HepG2 (cell line): ENCODE results near the gene ZBTB48. TPM values are rescaled to one million over a fixed set of nuclear protein-coding genes. Genes with fewer than 3 reads are reported as not detected.

Experiments used
- ATAC-seq: fragments of 200-7000 bp; cut with Tn5 transposase; 3 replicates; pipeline ENCODE4 v1.9.1; 2020; ENCODE audit warnings: mild to moderate bottlenecking, moderate library complexity
- BruUV-seq: library from RNA; stranded (reverse); fragments of 400-500 nt; replicated peaks from 2 replicates; lab custom pipeline; 2021; lab: Mats Ljungman, UMichigan
- CTCF ChIA-PET: fragments of 300-600 bp; formaldehyde crosslinking; extraction: SDS; loops from one replicate; lab custom pipeline; 2021; ENCODE audit warnings: low total read pairs, inconsistent platforms, low intra/inter-chr PET ratio; lab: Yijun Ruan, JAX
- POLR2A ChIA-PET: fragments of 350-600 bp; sonication (Branson Sonifier 250); formaldehyde crosslinking; loops from one replicate; lab custom pipeline; 2020; ENCODE audit warnings: antibody characterized with exemption, inconsistent platforms; lab: Yijun Ruan, JAX
- DNase-seq: peaks from one replicate; pipeline ENCODE4 v3.0.0-alpha.2; 2015; ENCODE audit warnings: low spot score
- FAIRE-seq: peaks from 3 replicates; lab custom pipeline; 2011; peaks lifted over from hg19 to GRCh38; lab: Jason Lieb, UNC
- H2AFZ ChIP-seq: one replicate; pipeline ENCODE4 v1.6.1; 2011; ENCODE audit warnings: low read length, inconsistent platforms
- H3K27ac ChIP-seq: fragments of 300-600 bp; 3 replicates; pipeline ENCODE4 v1.8.0; 2011; ENCODE audit warnings: mixed run types, mild to moderate bottlenecking, mixed read lengths, low read length, inconsistent platforms; ENCODE audit not compliant: insufficient read depth; ENCODE audit errors: extremely low read length
- H3K27me3 ChIP-seq, 2 experiments: fragments of 200-600 bp in 1 of 2; 2 replicates in 1 of 2; 3 replicates in 1 of 2; pipeline versions ENCODE4 v1.6.0 to v1.8.0; 2011; ENCODE audit warnings: low read length in 2 of 2, mild to moderate bottlenecking in 2 of 2, moderate library complexity in 2 of 2, inconsistent platforms in 1 of 2; ENCODE audit not compliant: insufficient read depth in 2 of 2, control insufficient read depth in 1 of 2
- H3K36me3 ChIP-seq, 2 experiments: fragments of 200-600 bp in 1 of 2; replicated peaks in 1 of 2; 2 replicates in 1 of 2; 3 replicates in 1 of 2; pipeline versions ENCODE4 v1.5.1 to v1.8.0; 2011; ENCODE audit warnings: low read length in 2 of 2, inconsistent platforms in 1 of 2; ENCODE audit not compliant: insufficient read depth in 2 of 2, control insufficient read depth in 1 of 2
- H3K4me1 ChIP-seq: 2 replicates; pipeline ENCODE4 v1.5.1; 2012; ENCODE audit warnings: low read length, inconsistent platforms; ENCODE audit not compliant: insufficient read depth
- H3K4me2 ChIP-seq: 2 replicates; pipeline ENCODE4 v1.6.0; 2011; ENCODE audit warnings: low read depth, low read length, inconsistent platforms
- H3K4me3 ChIP-seq, 3 experiments: fragments of 200-600 bp in 1 of 3; sonication (generic), shearing (Covaris generic) in 1 of 3; replicated peaks in 1 of 3; 2 replicates each; pipeline ENCODE4 v1.5.1; 2011 to 2016; ENCODE audit warnings: low read length in 3 of 3, inconsistent platforms in 2 of 3, low read depth in 2 of 3, mild to moderate bottlenecking in 2 of 3, control low read depth in 1 of 3, mixed read lengths in 1 of 3; ENCODE audit not compliant: insufficient read depth in 1 of 3
- H3K79me2 ChIP-seq: one replicate; pipeline ENCODE4 v1.6.1; 2011; ENCODE audit warnings: low read length, inconsistent platforms; ENCODE audit not compliant: insufficient read depth
- H3K9ac ChIP-seq: 2 replicates; pipeline ENCODE4 v1.6.0; 2011; ENCODE audit warnings: mild to moderate bottlenecking, low read depth, low read length, inconsistent platforms; ENCODE audit not compliant: insufficient read depth
- H3K9me3 ChIP-seq: 2 replicates; pipeline ENCODE4 v1.5.1; 2012; ENCODE audit warnings: mild to moderate bottlenecking, low read length
- H4K20me1 ChIP-seq: 2 replicates; pipeline ENCODE4 v1.6.0; 2011; ENCODE audit warnings: inconsistent platforms, mild to moderate bottlenecking, low read length, moderate library complexity; ENCODE audit not compliant: insufficient read depth
- AGO2 ChIP-seq: fragments of 200-400 bp; formaldehyde crosslinking; optimal IDR thresholded peaks from 2 replicates; pipeline ENCODE3; 2017; ENCODE audit warnings: mild to moderate bottlenecking, low read depth, low read length, moderate library complexity
- BHLHE40 ChIP-seq: IDR thresholded peaks from 2 replicates; pipeline ENCODE4 v1.6.1; 2011; ENCODE audit warnings: low read length, improper control_type of control experiment
- DRAP1 ChIP-seq: IDR thresholded peaks from 2 replicates; pipeline ENCODE4 v1.6.1; 2016; ENCODE audit warnings: missing genetic modification reagents, missing compliant biosample characterization
- MZF1 ChIP-seq: sonication (generic); formaldehyde crosslinking; IDR thresholded peaks from 2 replicates; pipeline ENCODE4 v1.8.1; 2023; ENCODE audit warnings: mild to moderate bottlenecking, missing genetic modification reagents, borderline replicate concordance
- SMARCC2 ChIP-seq: fragments of 450-650 bp; IDR thresholded peaks from 2 replicates; pipeline ENCODE4 v1.6.1; 2017; ENCODE audit warnings: antibody characterized with exemption, mild to moderate bottlenecking
- ZNF234 ChIP-seq: sonication (generic); formaldehyde crosslinking; conservative IDR thresholded peaks from 2 replicates; pipeline ENCODE4 v1.5.1; 2020; ENCODE audit warnings: mild to moderate bottlenecking, missing genetic modification reagents
- ZNF350 ChIP-seq: sonication (generic); formaldehyde crosslinking; IDR thresholded peaks from 2 replicates; pipeline ENCODE4 v1.4.0; 2020; ENCODE audit warnings: mild to moderate bottlenecking, low read depth, missing genetic modification reagents, borderline replicate concordance
- ZNF432 ChIP-seq: sonication (generic); formaldehyde crosslinking; IDR thresholded peaks from 2 replicates; pipeline ENCODE4 v1.5.0; 2020; ENCODE audit warnings: missing genetic modification reagents, mild to moderate bottlenecking, borderline replicate concordance
- WGBS: methylation state at CpG from one replicate; pipeline ENCODE4 v1.1.6; 2017; ENCODE audit warnings: low lambda C conversion rate; 5-methylcytosine and 5-hydroxymethylcytosine counted together
- in situ Hi-C: cut with HindIII; loops from 2 replicates; pipeline ENCODE4 v1.10.0; 2017; ENCODE audit warnings: low pct_unique_long_range_greater_than_20kb; ENCODE audit not compliant: extremely low pct_ligation_motif_present
- intact Hi-C: fragments of 100-400 bp; cut with micrococcal nuclease; formaldehyde crosslinking; loops from one replicate; pipeline ENCODE4 v1.10.0; 2022; ENCODE audit not compliant: unreplicated experiment
- polyA plus RNA-seq, 8 experiments: library from polyadenylated mRNA; depleted of rRNA in 3 of 8; stranded (reverse) in 7 of 8; unstranded in 1 of 8; fragments of >200 nt; fragmentation: Illumina TruSeq in 4 of 8; extraction: Trizol in 4 of 8; gene quantifications; 2 replicates each; pipeline versions ENCODE4 v1.2.1 to v1.2.3, GENCODE V29; 2011 to 2016; ENCODE audit warnings: low read depth in 4 of 8, missing spikeins in 1 of 8, mixed read lengths in 1 of 8; ENCODE audit not compliant: insufficient read depth in 1 of 8
- total RNA-seq, 5 experiments: library from RNA; depleted of rRNA; stranded (reverse); fragments of >200 nt; fragmentation: Illumina TruSeq; extraction: Trizol; gene quantifications; 2 replicates each; pipeline ENCODE4 v1.2.3, GENCODE V29; 2016; ENCODE audit warnings: low read depth in 1 of 5
- TF ChIP-seq, protein P1 (sequence below): sonication (generic); formaldehyde crosslinking; IDR thresholded peaks from 2 replicates; pipeline ENCODE4 v1.4.0; 2020; ENCODE audit warnings: missing genetic modification reagents, borderline replicate concordance

The ZBTB48 gene
- total and polyA plus RNA-seq, 2 of the 13 experiments (the other 11 are each of a cell fraction or from before 2014, with no cell fraction given) = 13.0 to 17.1 TPM

GRCh38 chr1:6596886-6597776 is 17.3 kb downstream of the ZBTB48 start:
- intact Hi-C loops (no loop called here), in situ Hi-C loops (no loop called here)
- Histone ChIP-seq H3K9ac (no peak overlapping the region), H2AFZ (no peak overlapping the region), H3K27me3 (no peaks in the 10 kb centered on the region; a peak in 1 of 5 replicates), H3K36me3 (peaks cover 36 to 72% of the 10 kb centered on the region in 2 experiments), H3K27ac (no peak overlapping the region), H4K20me1 (peaks cover 64% of the 10 kb centered on the region), H3K4me3 (no peak overlapping the region), H3K79me2 (peaks cover 59% of the 10 kb centered on the region), H3K9me3 (no peaks in the 10 kb centered on the region), H3K4me2 (no peak overlapping the region), H3K4me1 (peaks cover 31% of the 10 kb centered on the region)
- no peak for TF ChIP-seq BHLHE40
- no peak for TF ChIP-seq ZNF432
- TF ChIP-seq DRAP1 (CRISPR knock-in tag) = no peak
- peak; percentile 55 for TF ChIP-seq AGO2
- TF ChIP-seq MZF1 = no peak
- TF ChIP-seq ZNF234 (CRISPR knock-in tag) = no peak
- no peak for TF ChIP-seq ZNF350
- TF ChIP-seq, protein P1, sequence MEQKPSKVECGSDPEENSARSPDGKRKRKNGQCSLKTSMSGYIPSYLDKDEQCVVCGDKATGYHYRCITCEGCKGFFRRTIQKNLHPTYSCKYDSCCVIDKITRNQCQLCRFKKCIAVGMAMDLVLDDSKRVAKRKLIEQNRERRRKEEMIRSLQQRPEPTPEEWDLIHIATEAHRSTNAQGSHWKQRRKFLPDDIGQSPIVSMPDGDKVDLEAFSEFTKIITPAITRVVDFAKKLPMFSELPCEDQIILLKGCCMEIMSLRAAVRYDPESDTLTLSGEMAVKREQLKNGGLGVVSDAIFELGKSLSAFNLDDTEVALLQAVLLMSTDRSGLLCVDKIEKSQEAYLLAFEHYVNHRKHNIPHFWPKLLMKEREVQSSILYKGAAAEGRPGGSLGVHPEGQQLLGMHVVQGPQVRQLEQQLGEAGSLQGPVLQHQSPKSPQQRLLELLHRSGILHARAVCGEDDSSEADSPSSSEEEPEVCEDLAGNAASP = no peak
- no peak for TF ChIP-seq SMARCC2
- no TSS peak for BruUV-seq
- FAIRE-seq (no peak), ATAC-seq (no peak), DNase-seq (no peak)
- 92% methylated on average over 11 of the region's 15 CpGs for WGBS
- CTCF ChIA-PET = no interaction called here
- POLR2A ChIA-PET = interaction anchor here (1.2 kb wide), 1 partner anchor 19 kb away, joined by 3 read pairs; no protein-coding TSS in a partner anchor
